ENCODE measurements around the gene MSL1.

DNA sequence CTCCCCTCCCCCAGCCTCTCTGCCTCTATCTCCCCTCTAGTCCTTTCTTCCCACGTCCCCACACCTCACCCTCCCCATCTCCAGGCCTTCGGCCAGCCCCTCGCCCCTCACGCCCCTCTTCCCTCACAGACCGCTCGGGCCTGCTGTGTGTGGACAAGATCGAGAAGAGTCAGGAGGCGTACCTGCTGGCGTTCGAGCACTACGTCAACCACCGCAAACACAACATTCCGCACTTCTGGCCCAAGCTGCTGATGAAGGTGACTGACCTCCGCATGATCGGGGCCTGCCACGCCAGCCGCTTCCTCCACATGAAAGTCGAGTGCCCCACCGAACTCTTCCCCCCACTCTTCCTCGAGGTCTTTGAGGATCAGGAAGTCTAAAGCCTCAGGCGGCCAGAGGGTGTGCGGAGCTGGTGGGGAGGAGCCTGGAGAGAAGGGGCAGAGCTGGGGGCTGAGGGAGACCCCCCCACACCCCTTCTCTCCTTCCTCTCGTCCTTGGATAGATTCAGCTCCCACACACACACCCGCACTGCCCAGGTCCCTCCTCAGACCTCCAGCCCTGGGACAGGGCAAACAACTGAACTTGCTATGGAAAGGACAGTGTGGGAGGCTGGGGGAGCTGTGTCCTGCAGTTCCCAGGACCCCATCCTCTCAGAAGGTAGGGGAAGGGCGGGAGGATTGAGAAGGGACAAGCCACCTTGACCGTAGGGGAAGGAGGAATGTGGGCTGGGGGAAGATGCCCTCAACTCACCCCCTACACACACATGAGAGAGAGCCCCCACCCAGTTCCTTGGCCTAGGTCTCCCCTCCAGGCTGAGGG lies 32.5 kb upstream of the MSL1 start:
- TF ChIP-seq, protein P1, sequence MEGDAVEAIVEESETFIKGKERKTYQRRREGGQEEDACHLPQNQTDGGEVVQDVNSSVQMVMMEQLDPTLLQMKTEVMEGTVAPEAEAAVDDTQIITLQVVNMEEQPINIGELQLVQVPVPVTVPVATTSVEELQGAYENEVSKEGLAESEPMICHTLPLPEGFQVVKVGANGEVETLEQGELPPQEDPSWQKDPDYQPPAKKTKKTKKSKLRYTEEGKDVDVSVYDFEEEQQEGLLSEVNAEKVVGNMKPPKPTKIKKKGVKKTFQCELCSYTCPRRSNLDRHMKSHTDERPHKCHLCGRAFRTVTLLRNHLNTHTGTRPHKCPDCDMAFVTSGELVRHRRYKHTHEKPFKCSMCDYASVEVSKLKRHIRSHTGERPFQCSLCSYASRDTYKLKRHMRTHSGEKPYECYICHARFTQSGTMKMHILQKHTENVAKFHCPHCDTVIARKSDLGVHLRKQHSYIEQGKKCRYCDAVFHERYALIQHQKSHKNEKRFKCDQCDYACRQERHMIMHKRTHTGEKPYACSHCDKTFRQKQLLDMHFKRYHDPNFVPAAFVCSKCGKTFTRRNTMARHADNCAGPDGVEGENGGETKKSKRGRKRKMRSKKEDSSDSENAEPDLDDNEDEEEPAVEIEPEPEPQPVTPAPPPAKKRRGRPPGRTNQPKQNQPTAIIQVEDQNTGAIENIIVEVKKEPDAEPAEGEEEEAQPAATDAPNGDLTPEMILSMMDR (conservative IDR thresholded peaks at IDR 0.05) = no peak
- no peak for TF ChIP-seq ZFX (IDR thresholded peaks at IDR 0.05)
